GM12872 (cell line): ENCODE data around the gene PIGBOS1.

Source experiments
- TF ChIP-seq, protein P1 (sequence below): IDR thresholded peaks from 3 replicates; pipeline ENCODE4 v1.5.1; 2011; ENCODE audit warnings: low read depth, mild to moderate bottlenecking, low read length, moderate library complexity; ENCODE audit not compliant: insufficient read depth

PIGBOS1 gene

DNA sequence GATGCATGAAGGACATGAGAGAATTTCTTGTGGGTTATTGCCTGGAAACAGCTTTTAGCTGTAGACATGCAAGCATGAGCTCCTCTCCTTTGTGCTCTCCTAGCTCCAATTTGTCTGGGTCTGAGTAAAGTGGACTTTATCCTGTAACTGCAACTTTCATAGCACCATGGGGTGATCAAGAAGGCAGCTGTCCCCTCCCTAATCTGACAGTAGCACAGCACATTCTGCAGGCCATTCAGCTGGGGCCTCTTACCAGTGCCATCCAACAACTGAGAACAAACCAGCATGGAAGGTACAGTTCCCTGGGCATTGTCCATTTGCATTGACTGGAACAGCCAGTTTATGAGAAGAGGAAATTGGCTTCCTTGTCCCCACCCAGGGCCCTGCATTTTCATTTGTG, 21.6 kb downstream of the PIGBOS1 start:
- TF ChIP-seq, protein P1, sequence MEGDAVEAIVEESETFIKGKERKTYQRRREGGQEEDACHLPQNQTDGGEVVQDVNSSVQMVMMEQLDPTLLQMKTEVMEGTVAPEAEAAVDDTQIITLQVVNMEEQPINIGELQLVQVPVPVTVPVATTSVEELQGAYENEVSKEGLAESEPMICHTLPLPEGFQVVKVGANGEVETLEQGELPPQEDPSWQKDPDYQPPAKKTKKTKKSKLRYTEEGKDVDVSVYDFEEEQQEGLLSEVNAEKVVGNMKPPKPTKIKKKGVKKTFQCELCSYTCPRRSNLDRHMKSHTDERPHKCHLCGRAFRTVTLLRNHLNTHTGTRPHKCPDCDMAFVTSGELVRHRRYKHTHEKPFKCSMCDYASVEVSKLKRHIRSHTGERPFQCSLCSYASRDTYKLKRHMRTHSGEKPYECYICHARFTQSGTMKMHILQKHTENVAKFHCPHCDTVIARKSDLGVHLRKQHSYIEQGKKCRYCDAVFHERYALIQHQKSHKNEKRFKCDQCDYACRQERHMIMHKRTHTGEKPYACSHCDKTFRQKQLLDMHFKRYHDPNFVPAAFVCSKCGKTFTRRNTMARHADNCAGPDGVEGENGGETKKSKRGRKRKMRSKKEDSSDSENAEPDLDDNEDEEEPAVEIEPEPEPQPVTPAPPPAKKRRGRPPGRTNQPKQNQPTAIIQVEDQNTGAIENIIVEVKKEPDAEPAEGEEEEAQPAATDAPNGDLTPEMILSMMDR: no peak

DNA sequence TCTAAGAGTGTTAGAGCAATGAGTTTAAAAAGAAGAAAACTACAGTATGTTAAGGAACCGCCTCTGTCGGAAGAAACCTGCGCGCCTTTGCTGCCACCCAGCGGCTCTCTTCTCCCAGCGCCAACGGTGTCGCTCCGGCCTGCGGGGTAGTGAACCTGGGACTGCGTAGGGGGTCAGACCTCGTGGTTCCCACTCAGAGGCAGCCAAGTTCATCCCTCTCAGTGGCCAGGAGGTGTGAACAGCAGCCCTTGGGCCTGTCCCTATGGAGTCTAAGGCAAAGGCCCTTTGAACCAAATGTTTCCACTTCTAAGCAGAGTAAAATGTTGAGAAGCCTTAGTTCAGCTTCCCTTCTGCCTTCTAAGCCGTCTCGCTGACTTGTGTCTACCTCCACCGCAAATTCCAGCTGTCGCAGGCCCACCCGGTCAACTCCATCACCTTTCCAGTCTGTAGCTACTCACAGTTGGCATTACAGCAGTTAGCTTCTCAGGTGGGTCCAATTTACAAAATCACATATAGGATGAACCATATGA, 28.3 kb downstream of the PIGBOS1 start:
- TF ChIP-seq, protein P1: peak; percentile 86

DNA sequence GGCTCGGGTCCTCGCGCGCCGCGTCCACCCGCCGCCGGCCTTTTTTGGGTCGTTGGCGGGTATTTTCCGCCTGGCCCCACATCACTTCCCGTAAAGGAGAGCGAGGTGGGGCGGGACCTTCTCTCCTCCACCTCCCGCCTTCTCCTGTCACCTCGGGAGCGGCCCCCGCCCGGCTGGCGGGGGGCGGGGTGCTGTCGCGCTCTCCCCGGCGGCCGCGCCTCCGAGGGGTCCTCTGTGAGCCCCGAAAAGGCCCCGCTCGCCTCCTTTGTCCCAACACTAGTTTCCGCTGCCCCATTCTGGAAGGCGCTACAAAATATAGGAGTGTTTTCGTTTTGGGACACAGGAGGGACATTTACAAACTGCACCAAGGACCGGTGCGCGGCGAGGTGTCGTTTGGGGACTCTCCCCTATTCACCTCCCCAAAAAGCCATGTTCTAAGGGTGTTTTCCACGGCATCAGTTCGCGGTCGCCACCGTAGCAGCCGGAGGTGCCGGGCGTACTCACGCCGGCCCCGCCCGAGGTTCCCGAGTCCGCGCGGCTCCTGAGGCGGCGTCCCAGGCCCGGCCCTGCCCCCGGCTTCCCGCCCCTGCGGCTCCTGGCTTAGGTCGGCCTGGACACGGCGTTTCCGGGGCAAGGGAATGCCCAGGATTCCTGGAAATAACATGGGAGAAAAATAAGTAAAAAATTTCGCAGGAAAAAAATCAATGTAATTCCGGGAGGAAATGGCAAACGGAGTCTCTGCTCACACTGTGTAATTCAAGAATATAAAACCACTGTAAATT, 29.0 kb downstream of the PIGBOS1 start, which contains the start of gene RAB27A:
Gene RAB27A, minus strand, starts transcription at position 68 of the 782 bp plus-strand sequence. CDS start 54,879 bp downstream, outside the sequence.
- TF ChIP-seq, protein P1: no peak

DNA sequence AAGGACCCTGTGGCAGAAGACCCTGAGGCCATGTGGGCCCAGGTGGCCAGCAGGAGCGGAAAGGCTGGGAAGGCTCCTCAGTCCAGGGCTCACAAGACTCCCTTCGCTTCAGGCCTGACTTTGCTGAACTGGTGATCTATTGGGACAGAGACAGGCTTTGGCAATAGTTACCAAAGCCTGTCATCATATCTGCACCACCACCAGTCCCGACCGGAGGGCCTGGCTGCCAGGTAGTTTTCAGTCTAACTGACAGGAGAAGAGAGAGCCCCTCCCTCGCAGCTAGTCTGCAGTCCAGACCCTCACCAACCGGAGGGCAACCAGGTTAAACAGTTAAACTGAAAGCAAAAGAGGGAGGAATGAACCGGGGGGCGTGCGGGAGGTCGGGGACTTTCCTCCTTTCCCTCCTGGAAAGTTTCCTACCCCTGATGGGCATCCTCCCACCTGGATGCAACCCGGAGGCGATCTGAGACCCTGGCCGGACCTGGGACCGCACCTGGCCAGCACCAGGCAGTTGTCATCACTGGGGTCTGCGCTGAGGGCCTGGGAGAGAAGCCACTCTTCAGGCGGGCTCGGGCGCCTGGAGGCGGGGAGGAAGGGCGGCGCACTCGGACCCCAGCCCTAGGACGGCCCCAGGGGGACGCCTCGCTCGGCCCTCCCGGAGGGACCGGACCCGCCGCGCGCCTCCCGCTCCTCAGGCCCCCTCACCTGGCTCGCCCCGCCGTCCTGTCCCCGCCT, 29.7 kb downstream of the PIGBOS1 start:
- TF ChIP-seq, protein P1: no peak

DNA sequence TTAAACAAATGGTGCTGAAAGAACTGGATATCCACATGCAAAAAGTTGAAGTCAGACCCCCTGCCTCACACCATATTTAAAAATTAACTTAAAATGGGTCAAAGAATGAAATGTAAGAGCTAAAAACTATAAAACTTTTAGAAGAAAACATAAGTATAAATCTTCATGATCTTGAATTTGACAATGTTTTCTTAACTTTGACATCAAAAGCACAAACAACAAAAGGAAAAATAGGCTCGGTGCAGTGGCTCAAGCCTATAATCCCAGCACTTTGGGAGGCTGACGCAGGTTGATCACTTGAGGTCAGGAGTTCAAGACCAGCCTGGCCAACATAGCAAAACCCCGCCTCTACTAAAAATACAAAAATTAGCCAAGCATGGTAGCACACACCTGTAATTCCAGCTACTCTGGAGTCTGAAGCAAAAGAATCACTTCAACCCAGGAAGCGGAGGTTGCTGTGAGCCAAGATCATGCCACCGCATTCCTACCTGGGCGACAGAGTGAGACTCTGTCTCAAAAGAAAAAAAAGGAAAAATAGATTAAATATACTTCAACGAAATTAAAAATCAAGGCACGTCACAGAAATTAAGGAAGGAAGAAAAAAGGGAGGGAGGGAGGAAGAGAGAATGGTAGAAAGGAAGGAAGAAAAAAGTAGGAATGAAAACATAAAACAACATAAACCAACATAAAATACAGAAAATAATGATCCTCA, 30.8 kb downstream of the PIGBOS1 start:
- TF ChIP-seq, protein P1: no peak

DNA sequence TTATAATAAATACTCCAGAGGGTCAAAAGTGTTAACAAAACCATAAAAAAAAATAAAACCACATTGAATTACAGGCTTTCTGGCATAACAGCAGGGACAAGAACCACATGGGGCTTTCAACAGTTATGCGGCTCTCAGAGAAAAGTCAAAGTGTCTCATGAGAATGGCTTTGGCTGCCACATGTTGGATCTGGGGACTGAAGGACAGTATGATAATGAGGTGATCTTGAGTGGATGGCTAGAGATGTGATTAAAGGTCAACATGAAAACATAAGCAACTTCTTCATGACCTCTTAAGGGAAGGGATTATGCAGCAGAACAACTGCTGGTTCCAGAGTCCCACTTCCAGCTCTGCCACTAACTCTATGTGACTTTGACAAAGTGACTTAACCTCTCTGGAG, 34.5 kb downstream of the PIGBOS1 start:
- TF ChIP-seq, protein P1: no peak

DNA sequence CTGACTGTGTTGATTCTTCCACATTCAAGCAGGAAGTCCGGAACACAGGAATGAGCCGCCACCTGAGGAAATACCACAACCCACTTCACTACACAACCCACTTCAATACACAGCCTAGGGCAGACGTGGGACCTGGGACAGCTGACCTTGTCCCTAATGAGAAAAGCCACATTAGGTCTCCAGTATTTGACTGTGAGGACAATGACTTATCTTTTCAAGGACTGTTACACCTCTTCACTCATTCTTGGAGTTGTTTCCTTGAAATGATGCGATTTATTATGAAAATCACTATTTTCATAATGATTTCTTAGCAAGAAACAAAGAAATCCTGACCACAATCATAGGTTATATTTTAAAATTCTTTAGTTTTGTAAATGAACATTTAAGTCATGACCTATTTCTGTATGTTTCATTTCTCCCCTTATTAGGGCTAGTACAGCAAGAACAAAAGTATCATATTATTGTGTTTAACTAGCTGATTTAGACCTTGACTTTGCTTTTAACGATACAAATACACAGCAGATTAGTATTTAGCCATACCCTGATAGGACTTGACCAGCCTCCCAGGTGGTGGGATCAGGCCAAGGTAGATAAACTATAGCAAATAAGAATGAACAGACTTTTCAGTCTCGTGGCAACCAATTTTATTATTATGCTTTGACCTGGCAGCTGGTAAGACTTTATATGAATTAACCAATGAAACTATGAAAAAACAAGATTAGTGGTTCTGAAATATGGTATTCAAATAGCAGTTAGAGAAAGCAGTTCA, 35.4 kb downstream of the PIGBOS1 start:
- TF ChIP-seq, protein P1: no peak
